ENCODE measurements around the gene LBX2. TPM values are rescaled to one million over a fixed set of nuclear protein-coding genes. Genes with fewer than 3 reads are reported as not detected.

The LBX2 gene
- total and polyA plus RNA-seq, 10 of the 15 experiments (the other 5 are each of a cell fraction or from before 2014, with no cell fraction given), result 0.08 to 4.0 (median 0.27) TPM

DNA sequence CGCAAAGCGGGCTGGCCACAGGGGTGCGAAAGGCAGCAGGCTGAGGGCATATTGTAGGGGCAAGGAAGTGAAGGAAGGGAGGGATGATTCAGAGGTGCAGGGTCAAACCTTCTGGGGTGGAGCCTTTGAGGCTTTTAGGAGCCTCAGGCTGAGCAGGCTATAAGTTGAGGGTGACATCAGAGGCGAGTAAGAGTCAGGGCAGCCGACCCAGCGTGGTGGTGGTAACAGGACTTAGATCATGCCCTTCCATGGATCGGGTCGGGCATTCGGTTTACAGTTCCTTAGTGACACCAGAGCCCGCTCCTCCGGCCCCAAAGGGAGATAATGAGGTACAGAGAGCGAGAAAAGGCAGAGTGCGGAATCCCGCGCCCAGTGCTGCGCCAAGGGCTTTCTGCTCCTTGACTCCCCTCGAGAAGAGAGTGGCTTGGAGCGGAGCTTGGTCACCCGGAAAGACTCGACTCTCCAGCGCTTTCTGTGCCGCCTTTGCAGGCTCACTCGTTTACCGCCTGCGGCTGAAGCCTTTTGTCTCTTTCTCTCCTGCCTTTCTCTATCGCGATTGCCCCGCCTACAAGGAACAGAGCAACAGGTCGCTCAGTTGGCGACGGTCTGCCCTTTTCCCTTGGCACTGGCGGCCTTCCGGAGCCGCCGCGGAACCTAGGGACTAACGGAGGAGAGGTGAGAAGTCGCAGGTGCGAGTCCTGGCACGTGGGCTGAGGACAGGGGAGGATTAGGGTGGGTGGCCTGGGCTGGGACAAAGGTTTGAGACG is 720 bp downstream of the LBX2 start:
- ChIA-PET RAD21 (ENCODE audit: unreplicated experiment) (no interaction called here), SMC1A (ENCODE audit: uncharacterized antibody, unreplicated experiment) (interaction anchor here (1.3 to 7.0 kb wide), 2 partner anchors 59 to 88 kb away, joined by 3 to 71 read pairs; no protein-coding TSS in a partner anchor), CTCF (interaction anchor here (0.6 to 13.9 kb wide), 3 partner anchors 15 to 88 kb away, joined by 3 to 231 read pairs (median 4); partner anchors contain the start of genes CCDC142 and TTC31), POLR2A (interaction anchor here (0.9 kb wide), 1 partner anchor 78 kb away, joined by 3 read pairs; no protein-coding TSS in a partner anchor)
- peak overlapping the region; percentile 46 for H3K4me2 ChIP-seq (ENCODE audit: control insufficient read depth, insufficient read depth)
- FAIRE-seq, result no peak
- H3K9me3 ChIP-seq (replicated peaks; ENCODE audit: control insufficient read depth, insufficient read depth, low read length), result no peaks in the 10 kb centered on the region
- no peak overlapping the region for H2AFZ ChIP-seq (ENCODE audit: control insufficient read depth, low read depth, low read length)
- 28% methylated on average over 41 of the region's 41 CpGs for WGBS (ENCODE audit: insufficient coverage, insufficient replicate concordance, low lambda C conversion rate, missing lambda C conversion rate)
- no peaks in the 10 kb centered on the region; a peak in 2 of 4 replicates for H3K36me3 ChIP-seq (ENCODE audit: control insufficient read depth in 2 of 2, insufficient read depth in 2 of 2, low read length in 1 of 2)
- no TSS peak for BruUV-seq (replicated peaks)
- H4K20me1 ChIP-seq (ENCODE audit: control insufficient read depth, insufficient read depth), result no peaks in the 10 kb centered on the region
- H3K79me2 ChIP-seq (ENCODE audit: control insufficient read depth, insufficient read depth, low read length), result no peaks in the 10 kb centered on the region
- peaks cover 15 to 25% of the 10 kb centered on the region in 2 experiments; a peak in 3 of 4 replicates for H3K27me3 ChIP-seq (replicated peaks in 1 of 2; ENCODE audit: control insufficient read depth in 2 of 2, insufficient read depth in 2 of 2, low read length in 1 of 2)
- peak overlapping the region; percentile 57; the same call in 1 of the 2 replicates for H3K4me3 ChIP-seq
- peak; percentile 3; the same call in 1 of the 3 replicates for ATAC-seq
- no peak overlapping the region for H3K27ac ChIP-seq (ENCODE audit: control insufficient read depth, insufficient read depth)
- no peak for DNase-seq (ENCODE audit: low read depth, low spot score)
- in situ Hi-C loops (cut with MboI) (no loop called here), intact Hi-C loops (cut with micrococcal nuclease; ENCODE audit: unreplicated experiment) (no loop called here)
- H3K9ac ChIP-seq (ENCODE audit: control insufficient read depth, insufficient read depth, low read length), result no peak overlapping the region
- TF ChIP-seq RAD51 (IDR thresholded peaks at IDR 0.05) (no peak), SP1 (IDR thresholded peaks at IDR 0.05; ENCODE audit: low read depth, low read length) (no peak), FOXK2 (IDR thresholded peaks at IDR 0.05) (no peak), SMAD1 (IDR thresholded peaks at IDR 0.05; ENCODE audit: low read depth, partially characterized antibody) (no peak), ZBED1 (IDR thresholded peaks at IDR 0.05; ENCODE audit: borderline replicate concordance) (peak; percentile 57; the same call in 1 of the 2 replicates), MYB (IDR thresholded peaks at IDR 0.05; ENCODE audit: borderline replicate concordance, low read depth, low read length) (no peak), SUPT20H (IDR thresholded peaks at IDR 0.05; ENCODE audit: borderline replicate concordance, control insufficient read depth, low read depth, low read length) (no peak), EZH2 (IDR thresholded peaks at IDR 0.05; ENCODE audit: borderline replicate concordance, control insufficient read depth, low read depth, low read length) (0 out of 2 replicates have a peak, but pooled peaks have one; percentile 87), CHD1 (IDR thresholded peaks at IDR 0.05; ENCODE audit: low read depth, low read length) (no peak), BRCA1 (IDR thresholded peaks at IDR 0.05; ENCODE audit: low read depth, low read length) (no peak), SUZ12 (IDR thresholded peaks at IDR 0.05; ENCODE audit: unreplicated experiment) (peak; percentile 89), FOXM1 (IDR thresholded peaks at IDR 0.05; ENCODE audit: low read depth, low read length) (no peak), CBX3 (IDR thresholded peaks at IDR 0.05; ENCODE audit: borderline replicate concordance, low read depth) (no peak), SMC3 (IDR thresholded peaks at IDR 0.05; ENCODE audit: borderline replicate concordance, low read length) (no peak), CEBPB (IDR thresholded peaks at IDR 0.05; ENCODE audit: borderline replicate concordance in 1 of 2, low read depth in 2 of 2, low read length in 2 of 2) (no peak), POLR2A (IDR thresholded peaks at IDR 0.05; ENCODE audit: low read depth, low read length) (peak; percentile 43; the same call in 1 of the 2 replicates), NR2C1 (IDR thresholded peaks at IDR 0.05) (no peak), WRNIP1 (IDR thresholded peaks at IDR 0.05; ENCODE audit: borderline replicate concordance, low read depth, low read length) (no peak), ZNF207 (IDR thresholded peaks at IDR 0.05; ENCODE audit: borderline replicate concordance) (no peak)
- TF ChIP-seq, protein P1, sequence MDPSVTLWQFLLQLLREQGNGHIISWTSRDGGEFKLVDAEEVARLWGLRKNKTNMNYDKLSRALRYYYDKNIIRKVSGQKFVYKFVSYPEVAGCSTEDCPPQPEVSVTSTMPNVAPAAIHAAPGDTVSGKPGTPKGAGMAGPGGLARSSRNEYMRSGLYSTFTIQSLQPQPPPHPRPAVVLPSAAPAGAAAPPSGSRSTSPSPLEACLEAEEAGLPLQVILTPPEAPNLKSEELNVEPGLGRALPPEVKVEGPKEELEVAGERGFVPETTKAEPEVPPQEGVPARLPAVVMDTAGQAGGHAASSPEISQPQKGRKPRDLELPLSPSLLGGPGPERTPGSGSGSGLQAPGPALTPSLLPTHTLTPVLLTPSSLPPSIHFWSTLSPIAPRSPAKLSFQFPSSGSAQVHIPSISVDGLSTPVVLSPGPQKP (IDR thresholded peaks at IDR 0.05; ENCODE audit: low read depth, low read length), result no peak
- TF ChIP-seq, protein P2, sequence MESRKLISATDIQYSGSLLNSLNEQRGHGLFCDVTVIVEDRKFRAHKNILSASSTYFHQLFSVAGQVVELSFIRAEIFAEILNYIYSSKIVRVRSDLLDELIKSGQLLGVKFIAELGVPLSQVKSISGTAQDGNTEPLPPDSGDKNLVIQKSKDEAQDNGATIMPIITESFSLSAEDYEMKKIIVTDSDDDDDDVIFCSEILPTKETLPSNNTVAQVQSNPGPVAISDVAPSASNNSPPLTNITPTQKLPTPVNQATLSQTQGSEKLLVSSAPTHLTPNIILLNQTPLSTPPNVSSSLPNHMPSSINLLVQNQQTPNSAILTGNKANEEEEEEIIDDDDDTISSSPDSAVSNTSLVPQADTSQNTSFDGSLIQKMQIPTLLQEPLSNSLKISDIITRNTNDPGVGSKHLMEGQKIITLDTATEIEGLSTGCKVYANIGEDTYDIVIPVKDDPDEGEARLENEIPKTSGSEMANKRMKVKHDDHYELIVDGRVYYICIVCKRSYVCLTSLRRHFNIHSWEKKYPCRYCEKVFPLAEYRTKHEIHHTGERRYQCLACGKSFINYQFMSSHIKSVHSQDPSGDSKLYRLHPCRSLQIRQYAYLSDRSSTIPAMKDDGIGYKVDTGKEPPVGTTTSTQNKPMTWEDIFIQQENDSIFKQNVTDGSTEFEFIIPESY (IDR thresholded peaks at IDR 0.05), result no peak
- H3K4me1 ChIP-seq (ENCODE audit: control insufficient read depth, insufficient read depth, low read length), result peaks cover 15% of the 10 kb centered on the region
